ENCODE measurements around the gene SPIC. TPM values are rescaled to one million over a fixed set of nuclear protein-coding genes. Genes with fewer than 3 reads are reported as not detected.

SPIC gene
- polyA plus RNA-seq, 3 donors: 0.05 TPM; not detected in 2

GRCh38 chr12:101498252-101498651 lies 23.1 kb downstream of the SPIC start:
- 56 to 59% (median 57%) methylated on average over 3 of the region's 3 CpGs for WGBS, 3 donors
- no peak overlapping the region for H3K27ac ChIP-seq (ENCODE audit: low read depth, low read length)

- WGBS, 3 donors: 25 to 50% (median 49%) methylated on average over 4 of the region's 4 CpGs
- H3K27ac ChIP-seq (ENCODE audit: low read depth, low read length): no peak overlapping the region
Measured at GRCh38 chr12:101501410-101501995, 26.4 kb downstream of the SPIC start.

DNA sequence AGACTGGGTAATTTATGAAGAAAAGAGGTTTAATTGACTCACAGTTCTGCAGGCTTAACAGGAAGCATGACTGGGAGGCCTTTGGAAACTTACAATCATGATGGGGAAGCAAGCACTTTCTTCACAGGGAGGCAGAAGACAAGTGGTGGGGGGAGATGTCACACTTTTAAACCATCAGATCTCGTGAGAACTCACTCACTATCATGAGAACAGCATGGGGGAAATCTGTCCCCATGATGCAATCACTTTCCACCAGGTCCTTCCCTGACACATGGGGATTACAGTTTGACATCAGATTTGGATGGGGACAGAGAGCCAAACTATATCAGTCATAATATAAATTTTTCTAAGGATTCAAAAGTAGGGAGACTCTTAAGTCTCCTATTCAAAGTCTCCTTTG lies 46.0 kb downstream of the SPIC start:
- H3K27ac ChIP-seq (ENCODE audit: low read depth, low read length): no peak overlapping the region
- 31 to 56% (median 39%) methylated on average over 1 of the region's 1 CpG for WGBS, 3 donors

DNA sequence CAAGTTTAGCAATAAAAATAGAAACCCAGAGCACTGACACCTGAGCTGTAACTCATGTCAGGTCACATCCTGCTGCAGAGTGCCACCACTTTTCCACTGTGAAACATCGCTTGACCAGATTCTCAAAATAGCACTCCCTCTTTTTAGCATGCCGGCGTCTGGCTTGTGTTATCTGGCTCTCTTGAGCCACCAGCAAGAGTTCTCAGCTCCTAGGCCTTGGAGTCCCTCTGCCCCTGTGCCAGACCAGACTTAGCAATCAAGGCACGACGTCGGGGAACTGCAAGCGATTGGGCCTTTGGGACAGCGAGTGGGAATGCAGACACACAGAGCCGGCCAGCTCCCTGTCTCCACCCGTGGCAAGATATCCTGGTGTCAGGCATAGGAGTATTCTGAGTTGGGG lies 52.5 kb downstream of the SPIC start:
- 64 to 86% (median 83%) methylated on average over 10 of the region's 10 CpGs for WGBS, 3 donors
- H3K27ac ChIP-seq (ENCODE audit: low read depth, low read length): no peak overlapping the region

DNA sequence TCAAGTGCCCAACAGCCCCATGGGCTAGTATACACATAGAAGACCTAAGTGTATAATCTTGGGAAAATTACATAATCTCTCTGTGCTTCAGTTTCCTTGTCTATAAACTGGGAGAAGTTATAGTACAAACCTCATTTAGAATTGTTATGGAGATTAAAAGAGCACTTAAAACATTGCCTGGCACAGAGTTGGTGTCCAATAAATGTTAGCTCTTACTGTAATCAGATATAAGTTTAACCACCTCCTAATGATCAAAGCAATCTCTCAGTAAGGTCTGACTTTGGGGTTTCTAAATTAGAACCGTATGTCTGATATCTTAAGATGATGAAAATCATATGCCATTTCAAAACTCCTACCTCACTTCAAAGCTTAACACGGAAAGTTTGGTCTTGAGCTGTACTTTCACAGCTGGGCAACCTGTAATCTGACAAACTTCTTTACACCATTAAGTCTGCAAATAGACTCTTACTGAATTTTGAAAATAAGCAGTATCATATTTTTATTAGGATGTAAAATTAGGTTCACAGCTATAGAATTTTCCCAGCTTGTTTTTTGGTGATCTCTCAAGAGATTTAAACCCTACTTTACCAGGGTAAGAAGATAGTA lies 61.0 kb downstream of the SPIC start:
- 57 to 65% (median 60%) methylated on average over 2 of the region's 2 CpGs for WGBS, 3 donors

More for the DNA sequence above, 61.0 kb downstream of the SPIC start:
- H3K27ac ChIP-seq (ENCODE audit: low read depth, low read length): no peak overlapping the region

Other genes with a start within 250 kb of the SPIC start
- gene UTP20, start 195.2 kb upstream of the SPIC start, polyA plus RNA-seq: 1 to 10 TPM; 2.2 to 5.1 (median 2.6) TPM
- 10 to 100 TPM; 25.1 to 44.1 (median 27.2) TPM for gene ARL1, start 67.6 kb upstream of the SPIC start, polyA plus RNA-seq
- gene MYBPC1, start 119.6 kb downstream of the SPIC start, polyA plus RNA-seq: 1 to 10 TPM in 1 of 3 donors, under 1 TPM in 1, not detected in 1; 0.21 to 1.7 TPM
- gene CHPT1, start 222.3 kb downstream of the SPIC start, polyA plus RNA-seq: 10 to 100 TPM; 15.3 to 64.4 (median 50.3) TPM